HEK293T (cell line): ENCODE measurements around the gene CD101.

Source experiments
- CTCF ChIA-PET: fragments of 350-600 bp; formaldehyde crosslinking; extraction: SDS; loops from one replicate; lab custom pipeline; 2021; ENCODE audit warnings: antibody characterized with exemption, inconsistent platforms; lab: Yijun Ruan, JAX
- POLR2A ChIA-PET: fragments of 350-600 bp; formaldehyde crosslinking; extraction: SDS; loops from one replicate; lab custom pipeline; 2020; ENCODE audit warnings: antibody characterized with exemption, inconsistent platforms; lab: Yijun Ruan, JAX
- DNase-seq: peaks from one replicate; pipeline ENCODE4 v3.0.0; 2012; ENCODE audit warnings: mixed read lengths; ENCODE audit errors: extremely low spot score
- ARNT ChIP-seq: fragments of 450-650 bp; IDR thresholded peaks from 2 replicates; pipeline ENCODE4 v1.6.1; 2017; ENCODE audit warnings: mild to moderate bottlenecking
- BHLHE40 ChIP-seq: fragments of 450-650 bp; IDR thresholded peaks from 2 replicates; pipeline ENCODE4 v1.6.1; 2016; ENCODE audit warnings: mild to moderate bottlenecking, moderate library complexity, borderline replicate concordance
- CTBP1 ChIP-seq: fragments of 450-650 bp; IDR thresholded peaks from 2 replicates; pipeline ENCODE4 v1.6.1; 2016; ENCODE audit warnings: borderline replicate concordance
- ELF4 ChIP-seq: fragments of 450-650 bp; IDR thresholded peaks from 2 replicates; pipeline ENCODE4 v1.6.1; 2017; ENCODE audit warnings: antibody characterized with exemption
- FOXA1 ChIP-seq: fragments of 450-650 bp; IDR thresholded peaks from 2 replicates; pipeline ENCODE4 v1.6.1; 2016; ENCODE audit warnings: mild to moderate bottlenecking
- FOXK2 ChIP-seq: fragments of 450-650 bp; IDR thresholded peaks from 2 replicates; pipeline ENCODE4 v1.6.1; 2016; ENCODE audit warnings: mild to moderate bottlenecking
- FOXM1 ChIP-seq: fragments of 450-650 bp; IDR thresholded peaks from 2 replicates; pipeline ENCODE4 v1.6.1; 2017; ENCODE audit warnings: mild to moderate bottlenecking, borderline replicate concordance
- HDGF ChIP-seq: fragments of 450-650 bp; IDR thresholded peaks from 2 replicates; pipeline ENCODE4 v1.6.1; 2017; ENCODE audit warnings: antibody characterized with exemption, borderline replicate concordance
- L3MBTL2 ChIP-seq: fragments of 450-650 bp; conservative IDR thresholded peaks from 2 replicates; pipeline ENCODE4 v1.6.1; 2016; ENCODE audit warnings: mild to moderate bottlenecking
- LEF1 ChIP-seq: fragments of 450-650 bp; IDR thresholded peaks from 2 replicates; pipeline ENCODE4 v1.6.1; 2017; ENCODE audit warnings: mild to moderate bottlenecking, borderline replicate concordance
- NFRKB ChIP-seq: fragments of 450-650 bp; IDR thresholded peaks from 2 replicates; pipeline ENCODE4 v1.6.1; 2016; ENCODE audit warnings: mild to moderate bottlenecking, moderate library complexity
- SP1 ChIP-seq: fragments of 450-650 bp; IDR thresholded peaks from 2 replicates; pipeline ENCODE4 v1.6.1; 2017
- SUZ12 ChIP-seq: fragments of 450-650 bp; IDR thresholded peaks from 2 replicates; pipeline ENCODE4 v1.6.1; 2016; ENCODE audit warnings: mild to moderate bottlenecking
- TARDBP ChIP-seq: fragments of 450-650 bp; IDR thresholded peaks from 2 replicates; pipeline ENCODE4 v1.6.1; 2016
- ZNF384 ChIP-seq: fragments of 450-650 bp; IDR thresholded peaks from 2 replicates; pipeline ENCODE4 v1.6.1; 2016
- TF ChIP-seq, protein P1 (sequence below): fragments of 450-650 bp; IDR thresholded peaks from 2 replicates; pipeline ENCODE4 v1.6.1; 2016

The CD101 gene

GRCh38 chr1:117014209-117014608 lies 12.6 kb downstream of the CD101 start:
- CTCF ChIA-PET: interaction anchor here (0.7 kb wide), 1 partner anchor 158 kb away, joined by 3 read pairs; no protein-coding TSS in a partner anchor
- POLR2A ChIA-PET: no interaction called here
- TF ChIP-seq ZNF384: no peak
- no peak for TF ChIP-seq LEF1
- no peak for TF ChIP-seq FOXM1
- TF ChIP-seq L3MBTL2: no peak
- no peak for TF ChIP-seq FOXK2
- no peak for TF ChIP-seq ELF4
- no peak for TF ChIP-seq ARNT
- TF ChIP-seq, protein P1, sequence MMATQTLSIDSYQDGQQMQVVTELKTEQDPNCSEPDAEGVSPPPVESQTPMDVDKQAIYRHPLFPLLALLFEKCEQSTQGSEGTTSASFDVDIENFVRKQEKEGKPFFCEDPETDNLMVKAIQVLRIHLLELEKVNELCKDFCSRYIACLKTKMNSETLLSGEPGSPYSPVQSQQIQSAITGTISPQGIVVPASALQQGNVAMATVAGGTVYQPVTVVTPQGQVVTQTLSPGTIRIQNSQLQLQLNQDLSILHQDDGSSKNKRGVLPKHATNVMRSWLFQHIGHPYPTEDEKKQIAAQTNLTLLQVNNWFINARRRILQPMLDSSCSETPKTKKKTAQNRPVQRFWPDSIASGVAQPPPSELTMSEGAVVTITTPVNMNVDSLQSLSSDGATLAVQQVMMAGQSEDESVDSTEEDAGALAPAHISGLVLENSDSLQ: no peak
- TF ChIP-seq SUZ12: no peak
- TF ChIP-seq HDGF: no peak
- no peak for TF ChIP-seq NFRKB
- no peak for TF ChIP-seq BHLHE40
- no peak for TF ChIP-seq TARDBP
- no peak for TF ChIP-seq CTBP1
- TF ChIP-seq FOXA1: no peak
- TF ChIP-seq SP1: no peak
- no peak for DNase-seq

DNA sequence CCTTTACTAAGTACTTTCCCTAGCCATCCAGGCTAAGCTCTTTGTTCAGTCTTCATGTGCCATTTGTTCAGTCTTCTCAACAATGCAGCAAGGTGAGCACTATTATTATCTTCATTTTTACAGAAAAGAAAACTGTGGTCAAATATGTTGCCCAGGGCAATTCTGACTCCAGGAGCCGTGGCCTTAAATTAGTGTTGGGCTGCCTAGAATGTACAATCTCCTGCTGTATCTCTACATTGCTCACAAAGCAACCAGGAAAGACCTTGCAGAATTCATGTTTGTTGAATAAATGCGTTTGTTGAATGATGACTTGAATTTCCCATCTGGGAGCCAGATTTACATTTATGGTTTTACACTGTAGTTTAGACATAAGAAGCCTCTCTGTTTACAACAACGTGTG lies 14.2 kb downstream of the CD101 start:
- no peak for TF ChIP-seq ZNF384
- TF ChIP-seq TARDBP: no peak
- TF ChIP-seq HDGF: no peak
- TF ChIP-seq FOXK2: no peak
- TF ChIP-seq, protein P1: no peak
- no peak for TF ChIP-seq CTBP1
- TF ChIP-seq LEF1: no peak
- no peak for TF ChIP-seq FOXM1
- TF ChIP-seq BHLHE40: no peak
- TF ChIP-seq NFRKB: no peak
- TF ChIP-seq ARNT: no peak
- TF ChIP-seq L3MBTL2: no peak
- TF ChIP-seq ELF4: no peak
- TF ChIP-seq SUZ12: no peak
- CTCF ChIA-PET: no interaction called here
- DNase-seq: no peak
- POLR2A ChIA-PET: no interaction called here

- ChIA-PET CTCF (no interaction called here), POLR2A (no interaction called here)
- no peak for TF ChIP-seq BHLHE40
- DNase-seq: no peak
These were observed 15.5 kb downstream of the CD101 start for GRCh38 chr1:117017062-117017461.

DNA sequence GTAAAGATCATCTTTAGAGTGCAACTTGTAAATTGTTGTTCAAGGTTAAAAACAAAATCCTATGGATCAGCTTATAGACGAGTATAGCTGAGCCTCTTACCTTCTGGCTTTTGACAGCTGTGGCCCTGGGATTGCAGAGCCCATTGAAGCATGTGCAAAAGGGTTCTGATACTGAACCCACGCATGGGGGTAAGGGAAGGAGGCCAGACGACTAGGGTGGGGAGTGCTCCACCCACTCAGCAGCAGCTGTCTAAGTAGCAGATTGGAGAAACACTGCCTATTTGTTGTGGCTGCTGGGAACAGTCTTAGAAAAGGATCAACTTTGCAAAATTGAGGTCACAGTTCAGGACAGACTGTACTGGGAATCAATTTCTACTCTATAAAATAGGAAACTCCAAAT lies 16.1 kb downstream of the CD101 start:
- CTCF ChIA-PET: no interaction called here
- POLR2A ChIA-PET: no interaction called here
- DNase-seq: no peak
- TF ChIP-seq FOXK2: no peak
- TF ChIP-seq LEF1: no peak
- no peak for TF ChIP-seq L3MBTL2
- no peak for TF ChIP-seq FOXM1
- TF ChIP-seq TARDBP: no peak
- no peak for TF ChIP-seq SUZ12
- no peak for TF ChIP-seq BHLHE40
- no peak for TF ChIP-seq ELF4
- TF ChIP-seq HDGF: no peak
- TF ChIP-seq, protein P1: no peak
- TF ChIP-seq FOXA1: no peak
- TF ChIP-seq ARNT: no peak

DNA sequence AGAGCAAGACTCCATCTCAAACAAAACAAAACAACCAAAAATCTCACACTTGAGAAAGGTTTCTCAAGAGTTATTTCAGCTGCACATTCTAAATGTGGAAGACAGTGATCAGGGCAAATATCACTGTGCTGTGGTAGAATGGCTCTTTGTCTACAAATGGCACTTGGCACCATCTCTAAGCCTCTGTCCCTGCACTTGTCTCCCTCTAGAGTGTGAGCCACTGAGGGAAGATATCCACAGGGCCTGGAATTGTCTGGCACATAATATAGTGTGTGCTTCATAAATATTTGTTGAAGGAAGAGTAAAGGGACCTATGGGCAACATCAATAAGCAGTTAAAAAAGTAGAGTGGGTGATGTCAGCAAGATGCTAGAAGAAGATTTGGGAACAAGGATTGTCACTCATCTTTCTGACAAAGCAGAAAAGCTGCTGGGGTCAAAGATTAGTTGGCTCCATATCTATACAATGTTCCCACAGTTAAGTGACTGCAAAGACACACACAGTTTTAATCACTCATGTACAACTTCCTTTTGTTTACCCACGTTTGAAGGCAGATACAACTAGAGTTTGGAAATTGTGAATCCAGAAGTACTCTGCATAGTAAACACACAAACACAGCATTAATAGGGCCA lies 19.1 kb downstream of the CD101 start:
- DNase-seq: no peak
- TF ChIP-seq ARNT (no peak), L3MBTL2 (no peak), ZNF384 (no peak), FOXM1 (no peak), LEF1 (no peak), FOXK2 (no peak), SP1 (no peak), ELF4 (no peak), FOXA1 (no peak), TARDBP (no peak), CTBP1 (no peak), NFRKB (no peak), SUZ12 (no peak), BHLHE40 (no peak), HDGF (no peak)
- TF ChIP-seq, protein P1: no peak
- CTCF ChIA-PET: no interaction called here
- POLR2A ChIA-PET: no interaction called here
